NB4 (cell line): Measurements from ENCODE around the gene TVP23C.

Experiments used
- DNase-seq: peaks from one replicate; pipeline ENCODE4 v3.0.0; 2010; ENCODE audit warnings: low read depth
- H3K4me3 ChIP-seq: one replicate; pipeline ENCODE4 v1.5.1; 2011; ENCODE audit warnings: mild to moderate bottlenecking, low read depth, low read length, moderate library complexity
- CTCF ChIP-seq: IDR thresholded peaks from one replicate; pipeline ENCODE4 v1.5.1; 2012; ENCODE audit warnings: low read depth, low read length
- MYC ChIP-seq: IDR thresholded peaks from 2 replicates; pipeline ENCODE4 v1.6.1; 2011; ENCODE audit warnings: low read depth, low read length
- POLR2A ChIP-seq: IDR thresholded peaks from 2 replicates; pipeline ENCODE4 v1.6.1; 2011; ENCODE audit warnings: mild to moderate bottlenecking; ENCODE audit not compliant: insufficient read length; ENCODE audit errors: extremely low read depth
- TF ChIP-seq, protein P1 (sequence below): IDR thresholded peaks from 2 replicates; pipeline ENCODE4 v1.6.1; 2011; ENCODE audit warnings: low read depth, low read length

TVP23C gene

GRCh38 chr17:15457723-15458094, 105.6 kb downstream of the TVP23C start:
- DNase-seq: no peak
- TF ChIP-seq POLR2A (no peak), MYC (no peak), CTCF (no peak)
- TF ChIP-seq, protein P1, sequence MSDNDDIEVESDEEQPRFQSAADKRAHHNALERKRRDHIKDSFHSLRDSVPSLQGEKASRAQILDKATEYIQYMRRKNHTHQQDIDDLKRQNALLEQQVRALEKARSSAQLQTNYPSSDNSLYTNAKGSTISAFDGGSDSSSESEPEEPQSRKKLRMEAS: no peak
- H3K4me3 ChIP-seq: no peak overlapping the region

DNA sequence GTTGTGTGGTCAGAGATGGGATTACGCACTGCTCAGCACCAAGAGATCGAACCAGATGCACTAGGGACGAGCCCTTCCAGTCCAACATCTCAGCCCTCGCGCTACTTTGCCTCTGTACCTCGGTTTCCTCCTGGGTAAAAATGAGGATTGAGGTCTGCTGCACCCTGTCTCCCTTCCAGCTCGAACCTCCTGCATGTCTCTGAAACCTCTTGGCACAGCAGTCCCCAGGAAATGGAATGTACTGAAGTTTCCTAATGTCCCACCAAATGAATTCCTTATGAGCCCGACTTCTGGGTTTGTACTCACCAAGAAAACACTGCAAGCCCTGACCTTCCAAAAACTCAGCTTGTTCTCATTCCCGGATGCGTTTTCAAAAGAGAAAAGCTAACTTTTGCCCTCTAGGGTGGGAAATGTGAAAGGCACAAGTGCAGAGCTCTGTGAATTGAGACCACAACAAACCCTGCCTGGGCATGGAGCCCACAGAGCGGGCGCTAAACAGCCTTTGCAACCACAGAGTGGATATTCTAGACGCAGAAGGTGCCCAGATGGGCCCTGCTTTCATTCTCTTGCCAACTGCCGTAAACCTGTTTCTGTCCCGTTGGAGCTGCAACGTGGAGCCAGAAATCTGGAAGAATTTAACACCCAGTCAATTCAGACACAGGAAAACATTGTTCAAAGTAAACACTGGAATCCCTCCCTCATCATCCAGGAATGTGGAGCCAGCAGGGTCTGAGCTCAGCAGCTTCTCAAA, 106.1 kb downstream of the TVP23C start:
- DNase-seq: no peak
- TF ChIP-seq POLR2A: no peak
- no peak for TF ChIP-seq MYC
- TF ChIP-seq CTCF: no peak
- TF ChIP-seq, protein P1: no peak
- no peak overlapping the region for H3K4me3 ChIP-seq

- H3K4me3 ChIP-seq: no peak overlapping the region
- no peak for DNase-seq
- TF ChIP-seq, protein P1: no peak
- no peak for TF ChIP-seq CTCF
- TF ChIP-seq POLR2A: no peak
- no peak for TF ChIP-seq MYC
These were observed 106.8 kb downstream of the TVP23C start for GRCh38 chr17:15456496-15456895.

DNA sequence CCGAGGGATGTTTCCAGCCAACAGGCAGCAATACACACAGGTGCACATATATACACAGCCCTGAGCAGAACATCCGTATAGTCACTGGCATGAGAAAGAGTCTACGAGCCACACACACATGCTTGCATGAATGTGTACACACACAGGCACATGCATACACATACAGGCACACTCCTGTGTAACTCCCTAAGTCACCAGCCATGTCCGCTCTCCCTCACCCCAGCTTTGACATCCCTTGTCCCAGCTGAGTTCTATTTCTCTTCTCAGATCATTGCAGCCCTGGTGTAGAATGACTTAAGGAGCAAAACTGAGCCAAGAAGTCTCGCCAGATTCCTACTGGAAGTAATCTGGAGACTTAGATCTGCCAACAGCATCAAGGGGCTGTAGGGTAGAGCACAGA, 108.9 kb downstream of the TVP23C start:
- no peak for DNase-seq
- TF ChIP-seq, protein P1: no peak
- no peak for TF ChIP-seq CTCF
- no peak for TF ChIP-seq POLR2A
- TF ChIP-seq MYC: no peak
- H3K4me3 ChIP-seq: no peak overlapping the region

DNA sequence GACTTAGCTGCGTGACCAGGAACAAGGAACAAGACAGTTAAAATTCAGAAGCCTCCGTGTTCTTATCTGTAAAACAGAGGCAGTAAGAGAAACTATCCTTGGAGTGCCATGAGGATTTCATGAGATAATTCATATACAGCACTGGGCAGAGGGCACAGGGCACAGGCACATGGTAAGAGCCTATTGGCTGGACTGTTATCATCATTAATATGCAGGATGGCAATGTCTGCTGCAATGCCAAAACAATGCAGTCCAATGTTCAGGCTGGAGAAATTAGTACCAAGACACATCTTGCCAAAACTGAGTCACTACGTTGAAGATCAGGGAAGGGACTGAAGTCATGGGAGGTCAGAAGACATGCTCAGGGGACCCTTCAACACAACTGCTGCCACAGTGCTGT, 109.5 kb downstream of the TVP23C start:
- no peak overlapping the region for H3K4me3 ChIP-seq
- no peak for TF ChIP-seq CTCF
- no peak for TF ChIP-seq POLR2A
- TF ChIP-seq, protein P1: no peak
- no peak for TF ChIP-seq MYC
- DNase-seq: no peak
